Neural crest cell (in vitro differentiated cells): Measurements from ENCODE around the gene FAM78B. TPM values are rescaled to one million over a fixed set of nuclear protein-coding genes. Genes with fewer than 3 reads are reported as not detected.

Experiments used
- DNase-seq: peaks from one replicate; pipeline ENCODE4 v3.0.0; 2021; ENCODE audit warnings: low read depth, mixed read lengths, low spot score
- H3K27ac Mint-ChIP-seq: one replicate; pipeline ENCODE4 v1.8.0; 2021; ENCODE audit warnings: mild to moderate bottlenecking, mixed read lengths; ENCODE audit not compliant: unreplicated experiment
- H3K27me3 Mint-ChIP-seq: 2 replicates; pipeline ENCODE4 v1.8.0; 2021; ENCODE audit warnings: low read depth, mild to moderate bottlenecking, mixed read lengths
- H3K36me3 Mint-ChIP-seq: 2 replicates; pipeline ENCODE4 v1.8.0; 2021; ENCODE audit warnings: low read depth, mild to moderate bottlenecking, mixed read lengths
- H3K4me1 Mint-ChIP-seq: 2 replicates; pipeline ENCODE4 v1.8.0; 2021; ENCODE audit warnings: mixed read lengths
- H3K4me3 Mint-ChIP-seq: one replicate; pipeline ENCODE4 v1.8.0; 2021; ENCODE audit warnings: mild to moderate bottlenecking, mixed read lengths
- H3K9me3 Mint-ChIP-seq: 2 replicates; pipeline ENCODE4 v1.8.0; 2021; ENCODE audit warnings: mixed read lengths
- CTCF ChIP-seq: fragments of 200-600 bp; sonication (generic); conservative IDR thresholded peaks from 2 replicates; pipeline ENCODE4 v1.5.0; 2021; ENCODE audit warnings: antibody characterized with exemption, mild to moderate bottlenecking
- total RNA-seq: library from RNA; stranded (reverse); gene quantifications from 2 replicates; pipeline ENCODE4 v1.2.1, GENCODE V29; 2021

Gene FAM78B
- total RNA-seq, 1 donor from 2014 or later = 1.5 TPM

- TF ChIP-seq CTCF = no peak
- peaks cover 29% of the 10 kb centered on the region for H3K27me3 Mint-ChIP-seq
- no peak overlapping the region for H3K4me3 Mint-ChIP-seq
- H3K27ac Mint-ChIP-seq = no peak overlapping the region
- DNase-seq = no peak
- no peaks in the 10 kb centered on the region for H3K9me3 Mint-ChIP-seq
- H3K36me3 Mint-ChIP-seq = no peaks in the 10 kb centered on the region
- H3K4me1 Mint-ChIP-seq = no peaks in the 10 kb centered on the region
Measured at GRCh38 chr1:166193057-166193698, 26.4 kb upstream of the FAM78B start.

- DNase-seq = no peak
- no peak for TF ChIP-seq CTCF
- Mint-ChIP-seq H3K27ac (no peak overlapping the region), H3K36me3 (no peaks in the 10 kb centered on the region), H3K4me1 (no peaks in the 10 kb centered on the region), H3K27me3 (peaks cover 20% of the 10 kb centered on the region), H3K4me3 (no peak overlapping the region), H3K9me3 (no peaks in the 10 kb centered on the region)
Measured at GRCh38 chr1:166190400-166190799, 23.6 kb upstream of the FAM78B start.

- H3K9me3 Mint-ChIP-seq = no peaks in the 10 kb centered on the region
Measured at GRCh38 chr1:166189126-166189525, 22.3 kb upstream of the FAM78B start.

GRCh38 chr1:166185526-166185925 is 18.7 kb upstream of the FAM78B start:
- no peak overlapping the region for H3K27ac Mint-ChIP-seq
- no peaks in the 10 kb centered on the region for H3K36me3 Mint-ChIP-seq
- TF ChIP-seq CTCF = no peak
- no peak for DNase-seq
- no peaks in the 10 kb centered on the region for H3K4me1 Mint-ChIP-seq
- no peaks in the 10 kb centered on the region for H3K9me3 Mint-ChIP-seq
- H3K27me3 Mint-ChIP-seq = peaks cover 22% of the 10 kb centered on the region
- no peak overlapping the region for H3K4me3 Mint-ChIP-seq

More at GRCh38 chr1:166189126-166189525, 22.3 kb upstream of the FAM78B start:
- DNase-seq = no peak
- Mint-ChIP-seq H3K27ac (no peak overlapping the region), H3K27me3 (peaks cover 24% of the 10 kb centered on the region), H3K36me3 (no peaks in the 10 kb centered on the region), H3K4me1 (no peaks in the 10 kb centered on the region), H3K4me3 (no peak overlapping the region)
- no peak for TF ChIP-seq CTCF

- no peak for DNase-seq
- Mint-ChIP-seq H3K9me3 (no peaks in the 10 kb centered on the region), H3K27ac (no peak overlapping the region), H3K4me1 (no peaks in the 10 kb centered on the region), H3K27me3 (peaks cover 22% of the 10 kb centered on the region), H3K36me3 (no peaks in the 10 kb centered on the region), H3K4me3 (no peak overlapping the region)
- no peak for TF ChIP-seq CTCF
Measured at GRCh38 chr1:166184897-166185296, 18.1 kb upstream of the FAM78B start.
